Hindlimb muscle (tissue), 1 donor: ENCODE data around the gene GLMP. TPM values are rescaled to one million over a fixed set of nuclear protein-coding genes. Genes with fewer than 3 reads are reported as not detected.
A peak's percentile ranks its signal among the peaks of the same experiment; 100 is the strongest.

ENCODE experiments used
- DNase-seq: peaks from one replicate; pipeline ENCODE4 v3.0.0-alpha.2; 2013
- polyA plus RNA-seq: library from polyadenylated mRNA; unstranded; fragments of 120-200 nt; gene quantifications from one replicate; pipeline ENCODE4 v1.2.1, GENCODE V29; 2013; ENCODE audit not compliant: insufficient read length

Gene GLMP
- polyA plus RNA-seq, 1 donor: 20.2 TPM

DNA sequence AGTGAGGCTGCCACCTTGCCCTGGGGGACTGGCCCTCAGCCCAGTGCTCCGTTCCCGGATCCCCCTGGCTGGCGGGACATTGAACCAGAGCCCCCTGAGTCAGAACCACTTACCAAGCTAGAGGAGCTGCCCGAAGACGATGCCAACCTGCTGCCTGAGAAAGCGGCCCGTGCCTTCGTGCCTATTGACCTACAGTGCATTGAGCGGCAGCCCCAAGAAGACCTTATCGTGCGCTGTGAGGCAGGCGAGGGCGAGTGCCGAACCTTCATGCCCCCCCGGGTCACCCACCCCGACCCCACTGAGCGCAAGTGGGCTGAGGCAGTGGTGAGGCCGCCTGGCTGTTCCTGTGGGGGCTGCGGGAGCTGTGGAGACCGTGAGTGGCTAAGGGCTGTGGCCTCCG is 10.0 kb downstream of the GLMP start:
- no peak for DNase-seq

- DNase-seq: no peak
Measured at GRCh38 chr1:156284757-156285156, 10.7 kb downstream of the GLMP start.

GRCh38 chr1:156284112-156284511 is 11.4 kb downstream of the GLMP start, which contains the start of gene TMEM79:
TSS of gene TMEM79 (plus strand) at chr1:156284325. CDS start at chr1:156285227, 902 bp downstream.
- DNase-seq: no peak

- DNase-seq: no peak
Measured at GRCh38 chr1:156283521-156283920, 12.0 kb downstream of the GLMP start.

GRCh38 chr1:156282479-156283222 is 12.8 kb downstream of the GLMP start, which contains the start of gene SMG5:
TSS of gene SMG5 (minus strand) at chr1:156282825. CDS start at chr1:156282680, 145 bp downstream.
- peak; percentile 99 for DNase-seq

DNA sequence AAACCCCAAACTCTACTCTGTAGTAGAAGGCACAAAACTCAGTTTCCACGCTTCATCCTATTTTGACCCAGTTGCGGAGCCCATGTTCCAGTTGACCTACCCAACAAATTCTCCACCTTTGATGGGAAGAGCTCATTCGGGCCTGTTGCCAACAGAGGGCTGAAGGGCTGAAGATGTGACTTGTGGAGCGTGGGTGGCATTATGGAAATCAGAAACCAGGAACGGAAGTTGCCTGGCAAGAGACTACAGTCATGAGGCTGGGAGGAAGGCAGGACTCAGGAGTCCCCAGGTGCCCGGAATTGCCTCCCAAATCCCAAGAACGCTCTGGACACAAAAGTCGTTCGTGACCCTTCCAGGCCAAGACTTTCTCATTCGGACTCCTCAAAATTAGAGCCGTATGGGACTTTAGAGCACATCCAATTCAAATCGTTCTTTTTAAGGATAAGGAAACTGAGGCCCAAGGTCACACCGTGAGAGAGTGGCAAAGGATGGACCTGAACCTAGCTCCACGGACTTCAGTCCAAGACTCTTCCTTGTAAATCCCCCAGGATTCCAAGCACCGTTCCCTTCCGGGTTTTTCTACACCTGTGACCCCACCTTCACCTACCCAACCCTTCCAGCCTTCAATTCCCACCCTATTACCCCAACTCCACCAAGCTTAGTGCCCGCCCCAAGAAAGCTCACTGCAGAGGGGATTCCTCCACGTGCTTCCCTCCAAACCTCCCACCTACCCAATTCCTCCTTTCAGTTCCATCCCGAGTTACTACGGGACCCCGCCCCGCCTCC is 13.6 kb downstream of the GLMP start:
- DNase-seq: no peak

GRCh38 chr1:156281281-156281680 is 14.2 kb downstream of the GLMP start:
- no peak for DNase-seq

DNA sequence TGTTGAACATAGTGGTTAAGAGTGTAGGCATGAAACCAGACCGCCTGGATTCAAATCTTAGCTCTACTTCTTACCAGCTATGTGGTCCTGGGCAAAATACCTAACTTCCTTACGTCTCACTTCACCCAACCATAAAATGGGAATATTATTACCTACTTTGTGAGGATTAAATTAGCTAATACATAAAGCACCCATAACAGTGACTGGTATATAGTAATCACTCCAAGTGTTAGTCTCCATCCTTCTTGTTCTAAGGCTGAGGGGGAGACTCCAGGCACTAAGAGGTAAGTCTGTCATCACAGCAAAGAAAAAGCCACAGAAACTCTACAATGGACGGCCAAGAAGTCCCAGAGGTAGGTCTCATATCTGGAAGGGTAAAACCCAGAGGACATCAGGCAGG is 15.6 kb downstream of the GLMP start:
- no peak for DNase-seq

GRCh38 chr1:156276966-156277381 is 18.5 kb downstream of the GLMP start:
- DNase-seq: no peak

- DNase-seq: no peak
Measured at GRCh38 chr1:156276532-156276931, 18.9 kb downstream of the GLMP start.

DNA sequence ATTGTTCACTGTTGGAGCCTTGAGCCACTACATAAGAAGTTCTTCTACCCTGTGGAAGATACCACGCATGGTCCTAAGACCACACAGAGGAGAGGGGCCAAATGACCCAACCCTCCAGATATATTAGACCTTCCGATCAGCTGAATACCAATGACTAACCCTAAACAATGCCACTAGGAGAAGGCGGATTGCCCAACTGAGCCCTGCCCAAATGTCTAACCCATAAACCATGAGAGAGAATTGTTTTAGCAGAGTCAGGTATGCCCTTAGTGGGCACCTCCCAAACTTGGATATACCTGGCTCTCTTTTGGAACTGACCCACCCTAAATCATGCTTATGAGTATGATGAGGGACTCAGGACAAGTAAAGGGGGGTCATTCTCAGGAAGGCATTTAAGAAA is 25.2 kb downstream of the GLMP start:
- DNase-seq: no peak

GRCh38 chr1:156268336-156268735 is 27.1 kb downstream of the GLMP start:
- no peak for DNase-seq

DNA sequence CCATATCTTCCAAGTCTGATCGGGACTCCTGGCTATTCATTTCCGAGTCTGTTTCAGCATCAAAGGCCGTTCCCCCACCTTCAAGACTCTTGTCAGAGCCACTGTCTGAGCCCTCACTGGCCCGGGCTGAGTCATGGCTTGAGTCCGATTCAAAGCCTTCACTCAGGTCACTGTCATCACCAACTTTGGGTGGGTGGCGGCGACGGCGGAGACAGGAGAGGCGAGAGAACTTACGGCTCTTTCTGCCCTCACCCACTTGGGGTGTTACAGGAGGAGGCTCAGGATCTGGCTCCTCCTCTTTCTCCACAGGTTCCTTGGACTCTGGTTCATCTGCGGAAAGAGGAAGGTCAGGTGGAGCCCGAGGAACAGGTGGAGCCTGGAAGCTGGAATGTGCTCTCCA is 29.4 kb downstream of the GLMP start:
- DNase-seq: no peak

GRCh38 chr1:156263288-156263655 is 32.2 kb downstream of the GLMP start:
- DNase-seq: no peak

DNA sequence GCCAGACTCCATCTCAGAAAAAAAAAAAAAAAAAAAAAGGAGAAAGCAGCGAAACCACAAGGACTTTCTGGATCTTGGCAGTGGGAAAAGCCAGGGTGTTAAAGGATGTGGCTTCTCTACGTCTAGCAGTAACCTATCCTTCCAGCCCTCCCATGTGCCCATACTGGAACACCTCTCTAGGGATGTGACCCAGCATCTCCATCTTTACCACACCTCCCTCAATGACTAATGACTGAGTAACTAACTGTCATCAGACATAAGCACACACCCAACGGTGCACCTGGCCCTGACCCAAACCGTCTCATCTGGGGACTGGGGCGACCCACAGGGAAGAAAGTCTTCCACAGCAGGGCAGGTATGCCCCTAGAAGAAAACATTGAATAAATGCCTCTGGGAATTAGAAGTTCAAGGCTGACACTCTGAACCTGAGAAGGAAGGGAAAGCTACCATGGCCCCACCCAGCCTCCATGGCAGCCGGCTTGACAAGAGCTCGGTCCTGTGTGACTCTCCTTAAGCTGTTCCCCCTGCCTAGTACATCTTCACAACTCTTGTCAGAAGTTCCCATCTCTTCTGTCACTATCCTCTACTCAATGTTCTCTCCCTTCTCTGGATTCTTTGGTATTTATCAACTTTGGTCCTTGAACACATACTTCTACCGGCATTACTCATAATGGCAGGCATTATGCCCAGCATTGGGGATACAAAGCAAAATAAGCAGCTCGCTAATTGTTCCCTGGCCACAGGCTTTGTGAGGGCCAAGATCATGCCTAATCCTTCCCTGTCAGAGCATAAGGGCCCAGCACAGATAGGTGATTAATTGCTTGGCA is 32.8 kb downstream of the GLMP start:
- no peak for DNase-seq

DNA sequence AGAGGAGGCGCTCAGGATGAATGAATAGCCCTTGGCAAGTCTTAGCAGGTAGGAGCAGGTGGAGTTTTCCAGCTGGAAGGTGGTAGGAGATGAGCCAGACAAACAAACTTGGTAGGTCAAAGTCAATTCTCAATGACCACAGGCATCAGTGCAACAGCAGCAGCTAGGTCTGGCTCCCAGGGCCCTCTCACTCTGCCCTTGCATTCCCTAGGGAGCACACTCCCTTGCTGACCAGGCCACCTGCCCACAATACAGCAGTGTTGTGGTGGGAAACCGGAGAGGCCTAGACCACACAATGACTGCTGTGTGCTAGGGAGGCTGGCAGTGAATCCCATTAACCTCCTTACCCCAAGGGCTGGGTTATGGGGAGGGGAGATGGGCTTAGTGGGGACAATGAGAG is 34.6 kb downstream of the GLMP start:
- DNase-seq: no peak

DNA sequence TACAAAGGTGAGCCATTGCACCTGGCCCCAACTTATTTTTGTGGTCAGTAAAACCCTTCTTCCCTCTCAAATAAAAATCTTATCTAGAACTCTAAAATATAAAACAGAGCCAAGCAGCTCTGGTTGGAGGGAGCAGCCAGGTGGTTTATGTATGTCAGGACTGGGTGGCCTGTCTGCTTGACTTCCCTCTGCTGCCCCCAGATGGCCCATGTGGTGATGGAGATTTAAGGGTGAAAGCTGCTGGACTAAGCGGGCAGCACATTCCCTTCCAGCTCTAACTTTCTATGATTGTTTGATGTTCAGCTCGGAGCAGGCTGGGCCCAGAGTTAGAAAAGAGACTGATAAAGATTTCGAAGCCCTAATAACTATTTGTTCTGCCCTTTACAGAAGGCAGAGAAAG is 35.7 kb downstream of the GLMP start:
- no peak for DNase-seq

DNA sequence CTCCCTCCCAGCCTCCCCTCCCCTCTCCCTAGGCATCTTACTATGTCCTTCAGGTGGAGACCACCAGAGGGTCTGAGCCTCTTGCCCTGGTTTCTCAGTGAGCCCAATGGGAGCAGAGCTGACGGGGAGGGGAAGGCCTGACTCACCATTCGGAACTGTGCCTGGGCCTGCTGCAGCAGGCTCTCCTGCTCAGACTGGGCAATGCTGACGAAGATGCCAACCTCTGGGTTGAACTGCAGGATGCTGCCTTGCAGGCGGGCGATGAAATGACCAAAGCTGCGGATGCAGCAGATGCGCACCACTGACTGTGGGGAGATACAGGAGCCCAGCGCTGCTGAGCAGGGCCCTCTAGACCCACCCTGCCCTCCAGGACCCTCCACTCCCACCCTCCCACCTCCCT is 36.6 kb downstream of the GLMP start:
- no peak for DNase-seq

DNA sequence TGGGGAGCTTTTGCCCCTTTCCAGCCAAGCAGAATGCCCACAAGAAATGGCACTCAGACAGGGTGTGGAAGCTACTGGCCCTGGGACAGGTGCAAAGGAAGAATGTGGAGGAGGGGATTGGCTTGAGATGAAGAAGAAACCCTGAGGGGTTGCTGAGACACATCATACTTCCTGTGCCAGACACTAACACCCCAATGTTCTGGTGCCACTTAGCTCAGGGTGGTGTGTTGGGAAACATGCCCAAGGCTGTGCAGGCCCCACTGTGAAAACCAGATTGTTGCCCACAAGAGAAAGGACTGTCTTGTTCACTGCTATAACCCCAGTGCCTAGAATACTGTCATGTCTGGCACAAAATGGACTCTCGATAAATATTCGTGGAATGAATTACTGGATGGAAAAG is 37.8 kb downstream of the GLMP start:
- no peak for DNase-seq

- no peak for DNase-seq
Measured at GRCh38 chr1:156253634-156254033, 41.8 kb downstream of the GLMP start.

DNA sequence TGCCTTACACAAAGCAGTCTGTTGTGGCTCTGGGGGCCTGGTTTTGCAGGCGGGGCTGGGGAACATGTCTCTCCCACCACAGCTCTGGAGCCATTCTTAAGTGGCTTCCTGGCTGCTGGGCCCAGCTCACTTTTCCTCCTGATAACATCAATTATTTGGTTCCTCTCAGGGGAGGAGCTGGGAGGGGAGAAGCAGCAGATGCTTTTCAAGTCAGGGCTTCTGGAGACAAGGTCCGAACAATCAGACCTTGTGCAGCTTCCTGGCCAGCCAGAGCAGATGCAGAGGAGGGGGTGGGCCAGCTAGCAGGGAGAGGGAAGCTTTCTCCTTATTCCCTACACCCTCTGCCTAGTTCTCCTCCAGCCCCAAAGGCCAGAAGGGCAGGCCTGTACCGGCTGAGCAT is 44.0 kb downstream of the GLMP start:
- DNase-seq: no peak

GRCh38 chr1:156249593-156249992 is 45.9 kb downstream of the GLMP start:
- no peak for DNase-seq

DNA sequence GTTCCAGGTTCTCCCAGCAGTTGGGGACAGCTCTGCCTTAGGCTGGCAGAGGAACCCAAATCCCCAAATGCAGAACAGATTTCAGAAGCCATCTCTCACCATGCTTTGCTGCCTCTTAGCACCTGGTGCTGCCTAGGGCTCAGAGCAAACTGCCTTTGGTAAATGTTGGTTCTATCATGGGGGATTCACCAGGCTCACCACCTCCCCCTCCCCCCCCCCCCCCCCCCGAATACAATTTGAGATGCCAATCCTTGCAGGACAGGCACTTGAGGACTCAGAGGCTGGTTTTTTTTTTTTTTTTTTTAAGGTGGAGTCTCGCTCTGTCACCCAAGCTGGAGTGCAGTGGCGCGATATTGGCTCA is 47.2 kb downstream of the GLMP start:
- no peak for DNase-seq
